ENCODE results near the gene ANKZF1.
A peak's percentile ranks its signal among the peaks of the same experiment; 100 is the strongest.
"Not testable (repeated sequence)": the region's sequence is repeated elsewhere in the genome, so short reads cannot be mapped to it uniquely, and the experiment has no call there.

ANKZF1 gene

DNA sequence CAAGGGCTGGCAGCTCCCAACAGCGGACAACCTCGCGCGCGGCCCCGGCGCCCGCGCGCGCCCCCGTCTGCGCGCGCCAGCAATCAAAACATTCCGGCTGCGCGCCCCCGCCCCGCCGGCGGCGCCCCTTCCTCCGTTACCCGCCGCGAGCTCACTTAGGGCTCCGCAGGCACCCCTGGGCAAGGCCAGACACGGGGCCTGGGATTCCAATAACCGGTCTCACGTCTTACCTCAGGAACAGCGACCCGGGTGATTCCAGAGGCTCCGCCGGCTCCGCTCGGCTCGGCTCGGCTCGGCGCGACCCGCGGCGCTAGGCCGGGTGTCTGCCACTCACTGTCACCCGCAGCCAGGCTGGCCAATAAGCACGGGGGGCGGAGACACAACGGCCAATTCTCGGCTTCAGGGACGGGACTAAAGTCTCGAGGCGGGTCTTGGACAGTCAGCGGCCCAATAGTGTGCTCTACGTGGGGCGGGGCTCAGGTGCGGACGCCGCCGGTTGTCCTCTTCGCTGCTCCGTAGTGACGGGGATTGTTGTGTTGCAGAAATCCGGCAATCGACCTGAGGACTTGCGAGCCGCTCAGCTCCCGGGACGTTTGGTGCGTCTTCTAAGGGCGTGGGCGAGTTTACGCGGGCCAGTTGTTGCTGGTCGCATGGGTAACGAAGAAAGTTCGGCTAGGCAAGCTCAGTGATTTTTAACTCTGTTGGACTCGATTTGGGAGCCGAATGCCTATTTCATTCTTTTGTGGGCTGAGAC is at the start of gene ANKZF1, which contains the start of gene ATG9A:
TSS of gene ANKZF1 (plus strand) at position 502 of the 754 bp plus-strand sequence. CDS start 452 bp downstream, outside the sequence.
TSS of gene ATG9A (minus strand) at position 332 of the 754 bp plus-strand sequence. CDS start 1,612 bp downstream, outside the sequence.
- peak; percentile 99 for DNase-seq

DNA sequence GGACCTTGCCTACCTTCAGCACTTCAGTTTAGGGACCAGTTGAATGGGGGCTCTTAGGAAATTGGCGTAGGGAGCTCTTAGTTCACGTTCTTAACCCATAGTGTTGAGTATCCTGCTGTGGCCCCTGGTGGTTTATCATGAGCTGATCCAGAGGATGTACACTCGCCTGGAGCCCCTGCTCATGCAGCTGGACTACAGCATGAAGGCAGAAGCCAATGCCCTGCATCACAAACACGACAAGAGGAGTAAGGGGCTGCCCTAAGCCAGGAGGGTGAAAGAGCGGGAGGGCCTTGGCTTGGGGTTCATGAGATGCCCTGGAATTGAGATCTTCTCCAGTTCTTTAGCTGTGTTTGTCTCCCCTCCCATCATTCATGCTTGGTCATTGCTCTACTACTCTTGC is 48.6 kb upstream of the ANKZF1 start:
- no peak for DNase-seq

DNA sequence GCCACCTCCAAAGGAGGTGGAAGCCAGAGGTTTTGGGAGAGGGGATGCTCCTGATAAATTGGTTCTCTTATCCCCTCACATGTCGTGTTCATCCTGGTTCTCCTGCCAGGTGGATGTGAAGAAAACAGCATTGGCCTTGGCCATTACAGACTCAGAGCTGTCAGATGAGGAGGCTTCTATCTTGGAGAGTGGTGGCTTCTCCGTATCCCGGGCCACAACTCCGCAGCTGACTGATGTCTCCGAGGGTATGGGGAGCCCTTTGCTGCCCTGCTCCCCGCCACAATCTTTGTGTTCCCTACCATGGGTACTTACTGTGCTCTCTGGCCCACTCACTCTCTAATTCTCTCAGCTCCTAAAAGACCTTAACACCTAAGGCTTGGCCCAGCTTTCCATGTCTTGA is 48.1 kb upstream of the ANKZF1 start:
- no peak for DNase-seq

DNA sequence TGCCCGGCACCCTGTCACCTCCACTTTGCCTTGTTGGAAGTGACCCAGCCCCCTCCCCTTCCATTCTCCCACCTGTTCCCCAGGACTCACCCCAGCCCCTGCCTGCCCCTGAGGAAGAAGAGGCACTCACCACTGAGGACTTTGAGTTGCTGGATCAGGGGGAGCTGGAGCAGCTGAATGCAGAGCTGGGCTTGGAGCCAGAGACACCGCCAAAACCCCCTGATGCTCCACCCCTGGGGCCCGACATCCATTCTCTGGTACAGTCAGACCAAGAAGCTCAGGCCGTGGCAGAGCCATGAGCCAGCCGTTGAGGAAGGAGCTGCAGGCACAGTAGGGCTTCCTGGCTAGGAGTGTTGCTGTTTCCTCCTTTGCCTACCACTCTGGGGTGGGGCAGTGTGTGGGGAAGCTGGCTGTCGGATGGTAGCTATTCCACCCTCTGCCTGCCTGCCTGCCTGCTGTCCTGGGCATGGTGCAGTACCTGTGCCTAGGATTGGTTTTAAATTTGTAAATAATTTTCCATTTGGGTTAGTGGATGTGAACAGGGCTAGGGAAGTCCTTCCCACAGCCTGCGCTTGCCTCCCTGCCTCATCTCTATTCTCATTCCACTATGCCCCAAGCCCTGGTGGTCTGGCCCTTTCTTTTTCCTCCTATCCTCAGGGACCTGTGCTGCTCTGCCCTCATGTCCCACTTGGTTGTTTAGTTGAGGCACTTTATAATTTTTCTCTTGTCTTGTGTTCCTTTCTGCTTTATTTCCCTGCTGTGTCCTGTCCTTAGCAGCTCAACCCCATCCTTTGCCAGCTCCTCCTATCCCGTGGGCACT is 47.1 kb upstream of the ANKZF1 start:
- peak in 1 of 2 donors; percentile 14 for DNase-seq

DNA sequence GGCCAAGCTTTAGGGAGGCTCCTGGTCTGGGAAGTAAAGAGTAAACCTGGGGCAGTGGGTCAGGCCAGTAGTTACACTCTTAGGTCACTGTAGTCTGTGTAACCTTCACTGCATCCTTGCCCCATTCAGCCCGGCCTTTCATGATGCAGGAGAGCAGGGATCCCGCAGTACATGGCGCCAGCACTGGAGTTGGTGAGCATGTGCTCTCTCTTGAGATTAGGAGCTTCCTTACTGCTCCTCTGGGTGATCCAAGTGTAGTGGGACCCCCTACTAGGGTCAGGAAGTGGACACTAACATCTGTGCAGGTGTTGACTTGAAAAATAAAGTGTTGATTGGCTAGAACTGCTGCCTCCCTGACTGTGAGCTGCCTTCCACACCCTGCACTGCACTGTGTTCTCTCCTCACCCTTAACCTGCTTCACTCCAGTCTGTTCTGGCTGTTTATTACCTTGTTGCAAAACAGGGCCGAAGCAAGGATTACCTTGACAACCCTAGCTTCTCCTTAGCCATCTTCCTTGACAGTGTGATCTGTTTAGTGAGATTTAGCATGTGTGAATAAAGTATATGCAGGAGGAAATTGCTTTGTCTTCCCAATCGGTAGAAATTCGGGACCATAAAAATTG is 46.3 kb upstream of the ANKZF1 start:
- no peak for DNase-seq

DNA sequence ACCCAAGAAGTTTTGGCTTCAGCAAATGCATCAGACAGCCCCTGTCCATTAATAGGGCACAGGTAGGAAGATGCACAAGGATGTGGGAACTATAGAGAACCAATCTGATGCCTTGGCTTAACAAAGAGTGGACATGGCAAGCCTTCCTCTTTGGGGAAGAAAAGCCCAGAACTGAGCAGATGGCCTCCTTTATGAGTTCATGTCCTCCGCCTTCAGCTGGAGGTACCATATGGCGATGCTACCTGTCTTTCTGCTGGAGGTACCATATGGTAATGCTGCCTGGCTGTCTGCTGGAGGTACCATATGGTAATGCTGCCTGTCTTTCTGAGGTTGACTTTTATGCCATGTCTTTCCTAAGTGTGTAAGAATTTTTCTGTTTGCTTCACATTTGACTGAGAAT is 45.5 kb upstream of the ANKZF1 start:
- DNase-seq: no peak

DNA sequence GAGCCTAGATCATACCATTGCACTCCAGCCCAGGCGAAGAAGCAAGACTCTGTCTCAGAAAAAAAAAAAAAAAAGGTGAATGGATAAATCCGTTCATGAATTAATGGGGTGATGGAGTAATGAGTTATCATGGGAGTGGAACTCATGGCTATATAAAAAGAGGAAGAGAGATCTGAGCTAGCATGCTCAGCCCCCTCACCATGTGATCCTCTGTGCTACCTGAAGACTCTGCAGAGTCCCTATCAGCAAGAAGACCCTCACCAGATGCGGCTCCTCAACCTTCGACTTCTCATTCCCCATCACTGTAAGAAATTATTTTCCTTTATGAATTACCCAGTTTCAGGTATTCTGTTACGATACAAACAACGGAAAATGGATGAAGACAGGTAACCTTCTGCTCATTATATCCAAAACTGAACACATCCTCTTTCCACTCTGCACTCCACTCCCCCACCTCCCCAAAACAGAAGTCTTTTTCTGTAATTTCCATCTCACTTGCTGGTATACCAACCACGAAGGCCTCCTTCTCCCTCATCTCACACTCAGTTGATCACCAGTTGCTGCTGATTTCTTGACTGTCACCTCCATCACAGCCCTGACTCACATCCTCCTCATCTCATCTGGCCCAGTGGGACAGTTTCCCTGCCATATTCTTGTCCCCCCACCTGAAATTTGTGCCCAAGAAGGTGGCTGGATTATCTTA is 42.7 kb upstream of the ANKZF1 start:
- DNase-seq: no peak

DNA sequence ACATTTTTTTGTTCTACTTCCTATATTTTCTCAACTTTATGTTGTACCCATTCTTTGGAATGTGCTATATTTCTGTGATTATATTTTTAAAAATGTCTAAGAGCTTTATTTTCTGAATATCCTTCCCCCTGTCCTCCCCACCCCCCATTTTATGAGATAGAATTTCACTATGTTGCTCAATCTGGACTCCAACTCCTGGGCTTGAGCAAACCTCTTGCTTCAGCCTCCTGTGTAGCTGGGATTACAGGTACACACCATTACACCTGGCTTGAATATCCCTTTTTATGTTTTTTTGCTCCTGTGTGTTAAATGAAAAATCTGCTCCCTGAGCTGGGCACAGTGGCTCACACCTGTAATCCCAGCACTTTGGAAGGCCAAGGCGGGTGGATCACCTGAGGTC is 32.2 kb upstream of the ANKZF1 start:
- no peak for DNase-seq

DNA sequence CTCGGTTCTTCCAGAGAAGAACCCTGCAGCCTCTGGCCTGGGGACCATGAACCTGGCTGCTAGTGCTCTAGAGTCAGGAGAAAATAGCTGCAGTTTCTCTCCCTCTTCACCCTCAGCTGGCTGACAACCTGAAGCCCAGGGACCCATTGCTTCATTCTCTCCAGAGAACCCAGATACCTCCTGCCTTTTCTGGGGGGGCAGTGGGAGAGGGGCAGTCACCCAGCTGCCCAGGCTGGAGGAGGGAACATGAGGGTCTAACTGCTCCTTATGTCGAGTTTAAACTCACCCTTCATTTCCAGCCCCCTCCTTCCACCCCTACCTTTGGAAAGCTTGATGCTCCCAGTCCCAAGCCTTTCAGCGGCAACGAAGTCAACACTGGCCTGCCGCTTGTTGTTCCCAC is 30.6 kb upstream of the ANKZF1 start:
- no peak for DNase-seq

GRCh38 chr2:219199470-219200211 is 30.0 kb upstream of the ANKZF1 start:
- DNase-seq: no peak

- peak; percentile 41 to 59 for DNase-seq
Measured at GRCh38 chr2:219200502-219201326, 28.9 kb upstream of the ANKZF1 start.

DNA sequence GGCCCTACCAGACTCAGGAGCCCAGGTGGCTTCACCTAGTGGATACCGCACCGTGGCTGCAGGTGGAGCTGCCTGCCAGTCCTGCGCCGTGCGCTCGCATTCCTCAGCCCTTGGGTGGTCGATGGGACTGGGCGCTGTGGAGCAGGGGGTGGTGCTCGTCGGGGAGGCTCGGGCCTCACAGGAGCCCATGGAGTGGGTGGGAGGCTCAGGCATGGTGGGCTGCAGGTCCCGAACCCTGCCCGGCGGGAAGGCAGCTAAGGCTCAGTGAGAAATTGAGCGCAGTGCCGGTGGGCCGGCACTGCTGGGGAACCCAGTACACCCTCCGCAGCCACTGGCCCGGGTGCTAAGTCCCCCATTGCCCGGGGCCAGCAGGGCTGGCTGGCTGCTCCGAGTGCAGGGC is 28.3 kb upstream of the ANKZF1 start:
- not testable (repeated sequence) for DNase-seq

- no peak for DNase-seq
Measured at GRCh38 chr2:219204425-219205164, 25.0 kb upstream of the ANKZF1 start.

DNA sequence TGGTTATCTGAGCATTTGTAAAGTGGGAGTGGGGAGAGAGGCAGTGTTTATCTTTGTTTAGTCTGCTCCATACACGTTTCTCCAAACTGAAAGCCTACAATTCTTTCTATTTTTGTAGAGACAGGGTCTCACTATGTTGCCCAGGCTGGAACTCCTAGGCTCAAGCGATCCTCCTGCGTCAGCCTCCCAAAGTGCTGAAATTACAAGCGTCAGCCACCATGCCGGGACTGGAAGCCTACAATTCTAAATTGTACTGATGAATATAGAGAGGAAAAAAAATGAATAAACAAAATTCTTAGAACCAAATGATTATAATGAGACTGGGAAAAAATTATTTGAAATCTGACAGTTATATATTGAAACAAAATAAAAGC is 24.5 kb upstream of the ANKZF1 start:
- DNase-seq: no peak

DNA sequence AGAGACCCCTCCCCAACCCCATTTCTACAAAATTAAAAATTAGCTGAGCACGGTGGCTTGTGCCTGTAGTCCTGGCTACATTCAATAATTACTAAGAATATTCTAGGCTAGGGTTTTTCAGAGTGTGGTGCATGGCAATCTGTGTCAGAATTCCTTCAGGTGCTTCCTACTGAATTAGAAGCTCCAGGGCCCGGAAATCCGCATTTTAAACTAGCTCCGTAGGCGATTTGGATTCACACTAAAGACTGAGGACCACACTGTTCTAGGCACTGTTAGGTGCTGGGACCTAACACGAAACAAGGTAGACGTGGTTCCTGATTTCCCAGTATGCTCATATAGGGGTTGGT is 23.7 kb upstream of the ANKZF1 start:
- no peak for DNase-seq

DNA sequence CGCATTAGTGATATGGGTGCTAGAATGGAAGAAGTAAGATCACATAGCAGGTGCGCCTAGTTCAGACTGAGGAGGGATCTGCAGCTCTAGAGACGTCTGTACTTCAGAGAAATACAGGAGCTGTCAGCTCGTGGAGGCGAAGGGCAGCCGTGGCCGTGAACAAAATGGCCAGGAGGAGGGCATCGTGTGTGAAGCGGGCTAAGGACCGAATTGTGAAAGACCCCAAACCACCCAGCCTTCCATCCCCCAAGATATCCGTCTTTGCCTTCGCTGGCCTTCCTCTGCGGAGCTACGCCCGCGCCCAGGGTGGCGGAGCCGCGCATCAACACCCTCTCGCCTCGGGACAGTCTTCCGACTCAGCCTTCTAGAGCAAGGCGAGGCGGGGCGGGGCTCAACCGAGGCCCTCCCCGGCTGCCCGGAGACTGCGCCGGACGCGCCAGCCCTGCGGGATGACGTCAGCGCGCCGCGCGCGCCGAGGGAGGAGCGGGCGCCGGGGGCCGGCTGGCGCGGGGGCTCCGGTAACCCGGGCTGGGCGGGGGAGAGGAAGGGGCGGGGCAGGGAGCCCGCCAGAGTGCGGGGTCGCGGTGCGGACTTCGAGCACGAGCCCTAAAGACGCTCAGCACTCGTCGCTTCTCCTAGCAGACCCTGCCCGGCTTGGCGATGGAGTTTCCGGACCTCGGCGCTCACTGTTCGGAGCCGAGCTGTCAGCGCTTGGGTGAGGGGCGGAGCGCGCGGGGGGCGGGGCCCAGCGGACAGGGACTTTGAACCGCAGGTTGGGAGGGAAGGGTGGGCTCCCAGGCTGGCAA is 23.1 kb upstream of the ANKZF1 start, which contains the start of gene ZFAND2B:
TSS of gene ZFAND2B (plus strand) at position 455 of the 806 bp plus-strand sequence. CDS start at position 661, 206 bp downstream.
- DNase-seq: peak; percentile 95 to 96

DNA sequence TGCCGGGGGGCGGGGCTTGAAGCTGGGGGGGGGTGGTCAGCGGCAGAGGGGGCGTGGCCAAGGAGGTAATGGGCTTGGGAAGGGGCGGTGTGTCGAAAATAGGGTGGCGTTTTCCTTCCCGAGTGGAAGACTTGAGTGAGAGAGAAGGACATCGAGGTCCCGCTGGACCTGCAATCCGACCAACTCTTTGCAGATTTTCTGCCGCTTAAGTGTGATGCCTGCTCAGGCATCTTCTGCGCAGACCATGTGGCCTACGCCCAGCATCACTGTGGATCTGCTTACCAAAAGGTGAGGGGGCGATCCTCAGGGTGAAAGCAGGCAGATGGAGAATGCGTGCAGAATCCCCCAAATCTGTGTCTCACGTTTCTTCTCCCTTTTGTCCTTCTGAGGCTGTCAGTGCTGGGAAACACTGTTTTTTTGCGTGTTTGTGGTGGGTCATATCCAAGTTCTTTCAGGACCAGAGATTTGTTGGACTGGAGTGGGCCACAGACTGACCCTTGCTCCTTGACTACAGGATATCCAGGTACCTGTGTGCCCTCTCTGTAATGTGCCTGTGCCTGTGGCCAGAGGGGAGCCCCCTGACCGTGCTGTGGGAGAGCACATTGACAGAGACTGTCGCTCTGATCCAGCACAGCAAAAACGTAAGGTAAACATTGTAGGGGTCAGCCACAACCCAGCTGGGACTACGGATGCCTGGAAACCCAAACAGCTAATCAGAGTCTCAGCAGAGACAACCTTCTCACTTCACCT is 22.3 kb upstream of the ANKZF1 start:
- no peak for DNase-seq

DNA sequence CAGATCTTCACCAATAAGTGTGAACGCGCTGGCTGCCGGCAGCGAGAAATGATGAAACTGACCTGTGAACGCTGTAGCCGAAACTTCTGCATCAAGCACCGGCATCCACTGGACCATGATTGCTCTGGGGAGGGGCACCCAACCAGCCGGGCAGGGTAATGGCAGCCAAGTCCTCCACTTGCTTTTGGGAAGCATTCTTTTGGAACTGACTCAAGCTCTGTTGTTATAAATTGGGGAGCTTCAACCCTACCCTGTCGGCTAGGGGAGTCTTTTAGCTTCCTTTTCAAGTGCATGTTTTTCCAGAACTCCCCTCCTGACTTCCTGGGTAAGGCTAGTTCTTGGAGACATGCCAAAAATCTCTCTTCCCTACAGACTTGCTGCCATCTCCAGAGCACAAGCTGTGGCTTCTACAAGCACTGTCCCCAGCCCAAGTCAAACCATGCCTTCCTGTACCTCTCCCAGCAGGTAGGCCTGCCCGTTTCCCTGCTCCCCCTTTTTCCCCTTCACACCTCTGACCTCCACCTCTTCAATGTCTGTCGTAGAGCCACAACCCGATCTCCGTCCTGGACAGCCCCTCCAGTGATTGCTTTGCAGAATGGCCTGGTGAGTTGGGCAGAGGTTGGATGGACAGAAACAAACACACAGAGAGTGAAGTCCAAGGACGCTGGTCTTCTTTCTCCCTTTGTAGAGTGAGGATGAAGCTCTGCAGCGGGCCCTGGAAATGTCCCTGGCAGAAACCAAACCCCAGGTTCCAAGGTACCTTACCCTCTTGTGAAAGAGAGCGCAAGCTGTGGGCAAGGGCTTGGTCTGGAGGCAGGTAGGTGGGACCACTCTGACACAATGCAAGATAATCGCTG is 21.5 kb upstream of the ANKZF1 start:
- DNase-seq: no peak

Data from CD4-positive, alpha-beta T cell treated with Interleukin-1 beta for 1 hour (primary cell).